ENCODE measurements around the gene NAGPA. TPM values are rescaled to one million over a fixed set of nuclear protein-coding genes. Genes with fewer than 3 reads are reported as not detected.

The NAGPA gene
- total and polyA plus RNA-seq, 2 of the 13 experiments (the other 11 are each of a cell fraction or from before 2014, with no cell fraction given): 27.1 to 60.3 TPM

GRCh38 chr16:5032748-5033167 is 977 bp downstream of the NAGPA start (continued):
- no peak for TF ChIP-seq GRHL1 (CRISPR knock-in tag; conservative IDR thresholded peaks at IDR 0.05)
- no peak for TF ChIP-seq ZBTB42 (CRISPR knock-in tag; IDR thresholded peaks at IDR 0.05)
- TF ChIP-seq RCOR2 (CRISPR knock-in tag; IDR thresholded peaks at IDR 0.05): peak; percentile 60; the same call in 1 of the 2 replicates
- peak; percentile 51; the same call in 1 of the 2 replicates for TF ChIP-seq ZSCAN29 (CRISPR knock-in tag; conservative IDR thresholded peaks at IDR 0.05)
- TF ChIP-seq ZNF746 (CRISPR knock-in tag; IDR thresholded peaks at IDR 0.05): 0 out of 2 replicates have a peak, but pooled peaks have one; percentile 43
- peak; percentile 21; the same call in 1 of the 2 replicates for TF ChIP-seq MAFF (IDR thresholded peaks at IDR 0.05; ENCODE audit: low read depth, low read length)
- TF ChIP-seq MXI1 (IDR thresholded peaks at IDR 0.05; ENCODE audit: borderline replicate concordance, low read depth, low read length): peak; percentile 39; the same call in 1 of the 3 replicates
- no peak for TF ChIP-seq KLF6 (CRISPR knock-in tag; IDR thresholded peaks at IDR 0.05)
- TF ChIP-seq ZFP36 (IDR thresholded peaks at IDR 0.05; ENCODE audit: borderline replicate concordance, low read depth, low read length, partially characterized antibody): no peak
- TF ChIP-seq PAXIP1 (CRISPR knock-in tag; conservative IDR thresholded peaks at IDR 0.05): peak; percentile 70
- TF ChIP-seq ZNF430 (CRISPR knock-in tag; IDR thresholded peaks at IDR 0.05): no peak
- TF ChIP-seq MTA3 (CRISPR knock-in tag; IDR thresholded peaks at IDR 0.05): no peak
- TF ChIP-seq ZMYM3 (CRISPR knock-in tag; IDR thresholded peaks at IDR 0.05): peak; percentile 84
- TF ChIP-seq ZMYM2 (CRISPR knock-in tag; IDR thresholded peaks at IDR 0.05): peak; percentile 63; the same call in 1 of the 2 replicates
- no peak for TF ChIP-seq ATF7-NPFF (CRISPR knock-in tag; IDR thresholded peaks at IDR 0.05; ENCODE audit: low read depth)
- peak; percentile 45 for TF ChIP-seq SAP130 (CRISPR knock-in tag; IDR thresholded peaks at IDR 0.05; ENCODE audit: low read depth)
- no peak for TF ChIP-seq ZNF232 (CRISPR knock-in tag; IDR thresholded peaks at IDR 0.05; ENCODE audit: borderline replicate concordance)
- no peak for TF ChIP-seq ZNF781 (CRISPR knock-in tag; IDR thresholded peaks at IDR 0.05; ENCODE audit: borderline replicate concordance, not compliant biosample characterization)
- no peak for TF ChIP-seq HOXA7 (CRISPR knock-in tag; IDR thresholded peaks at IDR 0.05)
- no peak for TF ChIP-seq PAX8 (CRISPR knock-in tag; IDR thresholded peaks at IDR 0.05; ENCODE audit: borderline replicate concordance)
- peak; percentile 72; the same call in 1 of the 2 replicates for TF ChIP-seq NCOR1 (IDR thresholded peaks at IDR 0.05; ENCODE audit: borderline replicate concordance, low read length)
- TF ChIP-seq NR1H2 (CRISPR knock-in tag; IDR thresholded peaks at IDR 0.05; ENCODE audit: borderline replicate concordance, low read depth): no peak
- TF ChIP-seq EZH2 (conservative IDR thresholded peaks at IDR 0.05; ENCODE audit: low read depth, low read length): no peak
- no peak for TF ChIP-seq POGK (CRISPR knock-in tag; conservative IDR thresholded peaks at IDR 0.05)
- no peak for TF ChIP-seq ZSCAN22 (CRISPR knock-in tag; IDR thresholded peaks at IDR 0.05)
- peak; percentile 42; the same call in 1 of the 2 replicates for TF ChIP-seq RXRA (CRISPR knock-in tag; IDR thresholded peaks at IDR 0.05)

Measured in HepG2 (cell line).